ENCODE measurements around the gene MYO3A. TPM values are rescaled to one million over a fixed set of nuclear protein-coding genes. Genes with fewer than 3 reads are reported as not detected.

MYO3A gene
- polyA plus RNA-seq, 1 donor (not counting 4 experiments of a cell fraction or from before 2014, with no cell fraction given), result not detected

GRCh38 chr10:26214551-26215395 is 280.7 kb downstream of the MYO3A start:
- H3K27me3 ChIP-seq (ENCODE audit: control insufficient read depth, extremely low read depth, insufficient read depth, low read length), result peaks cover 77% of the 10 kb centered on the region
- no peaks in the 10 kb centered on the region for H3K36me3 ChIP-seq (ENCODE audit: control insufficient read depth in 2 of 2, extremely low read depth in 1 of 2, insufficient read depth in 2 of 2, low read length in 2 of 2)
- H3K4me1 ChIP-seq (ENCODE audit: control insufficient read depth, extremely low read depth, insufficient read depth, low read length), result no peaks in the 10 kb centered on the region
- no peak overlapping the region for H3K4me2 ChIP-seq (ENCODE audit: control insufficient read depth, extremely low read depth, insufficient read depth, low read depth, low read length)
- no peak overlapping the region for H3K27ac ChIP-seq (ENCODE audit: control insufficient read depth, insufficient read depth, low read length)
- dilution Hi-C loops (cut with MboI; ENCODE audit: extremely low pct_ligation_motif_present, low sequenced_read_pairs), result no loop called here
- DNase-seq (ENCODE audit: low read depth, low spot score) (no peak), FAIRE-seq (no peak)
- H3K9me1 ChIP-seq (ENCODE audit: control insufficient read depth, extremely low read depth, insufficient read depth, low read length), result no peaks in the 10 kb centered on the region
- no peaks in the 10 kb centered on the region for H3K79me2 ChIP-seq (ENCODE audit: control insufficient read depth, insufficient read depth, low read length)
- peak; percentile 37 for TF ChIP-seq EZH2 (IDR thresholded peaks at IDR 0.05; ENCODE audit: low read length)
- no peak for TF ChIP-seq CTCF (optimal IDR thresholded peaks at IDR 0.05 in 1 of 3, IDR thresholded peaks at IDR 0.05 in 1 of 3, conservative IDR thresholded peaks at IDR 0.05 in 1 of 3; ENCODE audit: extremely low read depth in 1 of 3, insufficient read depth in 2 of 3, low read length in 3 of 3)
- no peak overlapping the region for H3K9ac ChIP-seq (ENCODE audit: control insufficient read depth, extremely low read depth, insufficient read depth, low read length)
- no peak overlapping the region for H2AFZ ChIP-seq (ENCODE audit: control insufficient read depth, low read length)
- H3K9me3 ChIP-seq (ENCODE audit: control insufficient read depth, low read depth, low read length), result no peaks in the 10 kb centered on the region
- H4K20me1 ChIP-seq (ENCODE audit: control insufficient read depth, extremely low read depth, insufficient read depth, low read length), result no peaks in the 10 kb centered on the region
- no peak overlapping the region for H3K4me3 ChIP-seq (ENCODE audit: control insufficient read depth in 2 of 3, extremely low read depth in 1 of 3, insufficient read depth in 2 of 3, low read depth in 1 of 3, low read length in 3 of 3)

DNA sequence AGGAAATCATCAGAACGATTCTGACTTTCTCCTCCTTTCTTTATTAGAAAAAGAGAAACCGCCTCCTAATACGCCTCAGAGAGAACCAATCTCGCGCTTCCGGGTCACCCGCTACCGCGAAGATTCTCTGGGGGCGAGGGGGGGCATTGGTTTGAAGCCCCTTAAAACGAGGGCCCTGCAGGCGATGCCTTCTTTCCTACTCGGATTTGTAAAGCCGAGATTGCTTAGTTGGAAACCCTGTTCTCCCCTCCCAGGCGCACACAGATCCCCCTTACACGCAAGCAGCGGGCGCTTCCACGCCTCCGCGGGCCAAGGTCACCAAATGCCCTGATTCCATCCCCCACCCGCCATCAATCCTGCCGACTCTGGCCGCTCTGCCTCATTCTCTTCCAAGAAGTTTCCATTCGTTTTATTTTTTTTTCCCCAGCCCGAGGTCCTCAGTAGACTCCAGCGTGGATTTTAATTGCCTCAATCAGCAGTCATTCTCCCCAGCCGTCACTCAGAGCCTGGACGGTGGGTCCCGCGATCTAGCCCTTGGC is 281.4 kb downstream of the MYO3A start:
- H4K20me1 ChIP-seq (ENCODE audit: control insufficient read depth, extremely low read depth, insufficient read depth, low read length), result no peaks in the 10 kb centered on the region
- H3K4me1 ChIP-seq (ENCODE audit: control insufficient read depth, extremely low read depth, insufficient read depth, low read length), result no peaks in the 10 kb centered on the region
- TF ChIP-seq CTCF (optimal IDR thresholded peaks at IDR 0.05 in 1 of 3, IDR thresholded peaks at IDR 0.05 in 1 of 3, conservative IDR thresholded peaks at IDR 0.05 in 1 of 3; ENCODE audit: extremely low read depth in 1 of 3, insufficient read depth in 2 of 3, low read length in 3 of 3) (no peak), EZH2 (IDR thresholded peaks at IDR 0.05; ENCODE audit: low read length) (no peak)
- no peak overlapping the region for H3K9ac ChIP-seq (ENCODE audit: control insufficient read depth, extremely low read depth, insufficient read depth, low read length)
- peaks cover 77% of the 10 kb centered on the region for H3K27me3 ChIP-seq (ENCODE audit: control insufficient read depth, extremely low read depth, insufficient read depth, low read length)
- H3K9me1 ChIP-seq (ENCODE audit: control insufficient read depth, extremely low read depth, insufficient read depth, low read length), result no peaks in the 10 kb centered on the region
- no peaks in the 10 kb centered on the region for H3K9me3 ChIP-seq (ENCODE audit: control insufficient read depth, low read depth, low read length)
- FAIRE-seq (no peak), DNase-seq (ENCODE audit: low read depth, low spot score) (no peak)
- no peak overlapping the region for H3K4me2 ChIP-seq (ENCODE audit: control insufficient read depth, extremely low read depth, insufficient read depth, low read depth, low read length)
- H3K27ac ChIP-seq (ENCODE audit: control insufficient read depth, insufficient read depth, low read length), result no peak overlapping the region
- H2AFZ ChIP-seq (ENCODE audit: control insufficient read depth, low read length), result no peak overlapping the region
- H3K79me2 ChIP-seq (ENCODE audit: control insufficient read depth, insufficient read depth, low read length), result no peaks in the 10 kb centered on the region
- dilution Hi-C loops (cut with MboI; ENCODE audit: extremely low pct_ligation_motif_present, low sequenced_read_pairs), result no loop called here
- H3K4me3 ChIP-seq (ENCODE audit: control insufficient read depth in 2 of 3, extremely low read depth in 1 of 3, insufficient read depth in 2 of 3, low read depth in 1 of 3, low read length in 3 of 3), result no peak overlapping the region
- no peaks in the 10 kb centered on the region for H3K36me3 ChIP-seq (ENCODE audit: control insufficient read depth in 2 of 2, extremely low read depth in 1 of 2, insufficient read depth in 2 of 2, low read length in 2 of 2)
